Upper lobe of right lung (tissue), 1 donor: ENCODE measurements around the gene ADRA2A. TPM values are rescaled to one million over a fixed set of nuclear protein-coding genes. Genes with fewer than 3 reads are reported as not detected.
A peak's percentile ranks its signal among the peaks of the same experiment; 100 is the strongest.

Source experiments
- ATAC-seq: fragments of 200-7000 bp; cut with Tn5 transposase; one replicate; pipeline ENCODE4 v1.9.1; 2020; ENCODE audit warnings: mild to moderate bottlenecking, moderate library complexity
- DNase-seq: peaks from one replicate; pipeline ENCODE4 v3.0.0-alpha.2; 2020
- H3K27ac ChIP-seq: fragments of 200-600 bp; one replicate; pipeline ENCODE4 v1.8.0; 2022
- H3K27me3 ChIP-seq: fragments of 200-600 bp; one replicate; pipeline ENCODE4 v1.8.0; 2022; ENCODE audit warnings: mild to moderate bottlenecking
- H3K36me3 ChIP-seq: fragments of 200-600 bp; one replicate; pipeline ENCODE4 v1.8.0; 2022
- H3K4me1 ChIP-seq: fragments of 200-600 bp; one replicate; pipeline ENCODE4 v1.8.0; 2022
- H3K4me3 ChIP-seq: fragments of 200-600 bp; one replicate; pipeline ENCODE4 v1.8.0; 2022; ENCODE audit warnings: mild to moderate bottlenecking
- H3K9me3 ChIP-seq: fragments of 200-600 bp; one replicate; pipeline ENCODE4 v1.8.0; 2022
- CTCF ChIP-seq: fragments of 200-600 bp; IDR thresholded peaks from one replicate; pipeline ENCODE4 v1.8.0; 2022; ENCODE audit warnings: antibody characterized with exemption
- intact Hi-C: fragments of 100-400 bp; cut with DNase I; formaldehyde crosslinking; loops from one replicate; pipeline ENCODE4 v1.11.0; 2022
- total RNA-seq: library from RNA; stranded (reverse); fragmentation: NEBNext Ultra II Directional; extraction: Animal tissue kit (Norgen Biotek cat#: 25700); gene quantifications from one replicate; pipeline ENCODE4 v1.2.1, GENCODE V29; 2021
- donor health status: DM: no; HTN: yes; CAD: no; lungs with severe emphysema.

ADRA2A gene
- total RNA-seq, 1 donor from 2014 or later = 4.9 TPM

GRCh38 chr10:111080224-111080623 lies 3.4 kb downstream of the ADRA2A start:
- intact Hi-C loops = no loop called here
- Histone ChIP-seq H3K36me3 (no peaks in the 10 kb centered on the region), H3K4me3 (no peak overlapping the region), H3K4me1 (peaks cover 30% of the 10 kb centered on the region), H3K27ac (no peak overlapping the region), H3K27me3 (peaks cover 41% of the 10 kb centered on the region), H3K9me3 (no peaks in the 10 kb centered on the region)
- TF ChIP-seq CTCF = no peak
- ATAC-seq (no peak), DNase-seq (no peak)

- no peaks in the 10 kb centered on the region for H3K36me3 ChIP-seq
- ATAC-seq = no peak
- peaks cover 20% of the 10 kb centered on the region for H3K4me1 ChIP-seq
- H3K4me3 ChIP-seq = no peak overlapping the region
- H3K9me3 ChIP-seq = no peaks in the 10 kb centered on the region
- peaks cover 28% of the 10 kb centered on the region for H3K27me3 ChIP-seq
- no peak for DNase-seq
- no peak for TF ChIP-seq CTCF
- H3K27ac ChIP-seq = no peak overlapping the region
- intact Hi-C loops = no loop called here
These were observed 4.8 kb downstream of the ADRA2A start for GRCh38 chr10:111081595-111081994.

GRCh38 chr10:111082102-111082975 lies 5.5 kb downstream of the ADRA2A start:
- H3K27me3 ChIP-seq = peaks cover 21% of the 10 kb centered on the region
- no peaks in the 10 kb centered on the region for H3K9me3 ChIP-seq
- H3K36me3 ChIP-seq = no peaks in the 10 kb centered on the region
- ATAC-seq (no peak), DNase-seq (no peak)
- H3K27ac ChIP-seq = no peak overlapping the region
- intact Hi-C loops = no loop called here
- H3K4me1 ChIP-seq = peaks cover 13% of the 10 kb centered on the region
- TF ChIP-seq CTCF = no peak
- H3K4me3 ChIP-seq = no peak overlapping the region

GRCh38 chr10:111083222-111084095 lies 6.6 kb downstream of the ADRA2A start:
- peaks cover 14% of the 10 kb centered on the region for H3K27me3 ChIP-seq
- TF ChIP-seq CTCF = no peak
- intact Hi-C loops = no loop called here
- DNase-seq = no peak
- H3K4me1 ChIP-seq = peaks cover 3% of the 10 kb centered on the region
- peak; percentile 7 for ATAC-seq
- H3K9me3 ChIP-seq = no peaks in the 10 kb centered on the region
- H3K4me3 ChIP-seq = no peak overlapping the region
- no peaks in the 10 kb centered on the region for H3K36me3 ChIP-seq
- H3K27ac ChIP-seq = no peak overlapping the region

DNA sequence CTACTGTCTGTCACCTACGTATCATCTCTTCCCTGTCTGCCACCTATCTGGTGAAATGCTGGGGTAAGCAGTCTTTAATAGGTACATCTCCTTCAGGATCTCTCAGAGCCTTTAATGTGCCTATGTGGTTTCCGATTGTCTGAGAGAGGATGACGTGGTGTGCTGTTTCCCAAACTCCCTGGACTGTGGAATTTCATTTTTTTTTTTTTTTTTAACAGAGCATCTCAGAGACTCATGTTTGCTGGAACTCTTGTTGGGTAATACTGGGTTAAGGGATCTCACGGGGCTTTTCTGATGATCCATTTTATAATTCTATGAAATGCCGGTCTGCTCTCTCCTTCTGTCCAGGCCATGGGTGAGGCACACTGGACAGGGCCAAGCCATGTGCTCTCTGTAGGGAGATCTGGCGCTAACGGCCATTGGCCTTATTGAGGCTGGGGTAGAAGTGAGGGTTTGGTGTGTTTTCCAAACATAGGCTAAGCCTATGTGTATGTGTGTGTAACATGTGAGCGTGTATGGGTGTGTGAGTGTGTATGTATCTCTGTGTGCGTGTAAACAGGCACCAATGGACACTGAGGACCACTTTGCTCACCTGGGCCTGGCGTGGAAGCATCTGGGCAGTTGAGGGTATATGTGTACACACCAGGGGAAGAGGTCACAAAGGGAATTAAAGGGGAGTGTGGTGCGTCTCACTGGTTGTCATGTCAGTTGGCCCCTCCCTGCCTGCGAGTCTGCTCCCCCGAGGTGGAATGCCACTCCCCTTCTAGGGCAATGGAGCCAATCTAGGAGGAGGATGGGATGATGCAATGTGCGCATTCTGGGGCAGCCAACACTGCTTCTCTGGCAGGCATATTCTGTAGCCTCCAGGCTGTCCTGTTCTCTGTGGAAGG lies 7.8 kb downstream of the ADRA2A start:
- Histone ChIP-seq H3K27me3 (peaks cover 6% of the 10 kb centered on the region), H3K9me3 (no peaks in the 10 kb centered on the region), H3K36me3 (no peaks in the 10 kb centered on the region), H3K27ac (no peak overlapping the region), H3K4me3 (no peak overlapping the region), H3K4me1 (no peaks in the 10 kb centered on the region)
- no peak for DNase-seq
- intact Hi-C loops = no loop called here
- ATAC-seq = no peak
- no peak for TF ChIP-seq CTCF
